HEK293 (cell line): ENCODE results near the gene ETV1.

ENCODE experiments used
- CTCF ChIA-PET: fragments of 350-600 bp; formaldehyde crosslinking; extraction: SDS; loops from one replicate; lab custom pipeline; 2021; ENCODE audit warnings: antibody characterized with exemption; lab: Yijun Ruan, JAX
- POLR2A ChIA-PET: fragments of 300-600 bp; formaldehyde crosslinking; extraction: SDS; loops from one replicate; lab custom pipeline; 2020; ENCODE audit warnings: antibody characterized with exemption, inconsistent platforms; lab: Yijun Ruan, JAX
- H3K27ac ChIP-seq: fragments of 200-500 bp; sonication (Bioruptor generic); 2 replicates; pipeline ENCODE4 v1.5.1; 2014; ENCODE audit warnings: low read depth, low read length, control low read depth, inconsistent platforms; ENCODE audit errors: extremely low read depth
- H3K36me3 ChIP-seq, 2 experiments: fragments of 200-500 bp in 1 of 2; sonication (Bioruptor generic) in 1 of 2; 1 replicate in 1 of 2; 2 replicates in 1 of 2; pipeline ENCODE4 v1.5.1; 2014 to 2017; ENCODE audit warnings: inconsistent platforms in 2 of 2, low read length in 2 of 2; ENCODE audit not compliant: control insufficient read depth in 2 of 2, insufficient read depth in 1 of 2
- H3K4me1 ChIP-seq: fragments of 200-500 bp; sonication (Bioruptor generic); 2 replicates; pipeline ENCODE4 v1.5.1; 2014; ENCODE audit warnings: mild to moderate bottlenecking, low read length, inconsistent platforms; ENCODE audit not compliant: control insufficient read depth, insufficient read depth
- H3K4me3 ChIP-seq: 2 replicates; pipeline ENCODE4 v1.5.1; 2011; ENCODE audit warnings: low read depth, mild to moderate bottlenecking, control low read depth, low read length, moderate library complexity
- H3K9me3 ChIP-seq: fragments of 200-500 bp; sonication (Bioruptor generic); 2 replicates; pipeline ENCODE4 v1.5.1; 2014; ENCODE audit warnings: low read depth, low read length, inconsistent platforms; ENCODE audit not compliant: control insufficient read depth, insufficient read depth
- GLIS1 ChIP-seq: fragments of 450-650 bp; formaldehyde crosslinking; IDR thresholded peaks from 2 replicates; pipeline ENCODE4 v1.5.1; 2016; ENCODE audit warnings: missing biosample characterization, missing genetic modification characterization
- GLIS2 ChIP-seq: fragments of 450-650 bp; formaldehyde crosslinking; IDR thresholded peaks from 2 replicates; pipeline ENCODE4 v1.5.1; 2016; ENCODE audit warnings: missing biosample characterization, missing genetic modification characterization
- KLF1 ChIP-seq: fragments of 450-650 bp; formaldehyde crosslinking; IDR thresholded peaks from 2 replicates; pipeline ENCODE4 v1.5.1; 2016; ENCODE audit warnings: missing biosample characterization, missing genetic modification characterization
- KLF10 ChIP-seq: fragments of 450-650 bp; IDR thresholded peaks from 2 replicates; pipeline ENCODE4 v1.5.1; 2018; ENCODE audit warnings: missing biosample characterization, mild to moderate bottlenecking, missing genetic modification characterization
- ZFP69B ChIP-seq: fragments of 450-650 bp; formaldehyde crosslinking; IDR thresholded peaks from 2 replicates; pipeline ENCODE4 v1.5.1; 2016; ENCODE audit warnings: missing biosample characterization, missing genetic modification characterization
- ZNF2 ChIP-seq: fragments of 450-650 bp; formaldehyde crosslinking; IDR thresholded peaks from 2 replicates; pipeline ENCODE4 v1.5.1; 2016; ENCODE audit warnings: missing biosample characterization, missing genetic modification characterization
- ZNF274 ChIP-seq, 2 experiments: fragments of 200-500 bp in 1 of 2; fragments of 450-650 bp in 1 of 2; sonication (Bioruptor generic) in 1 of 2; formaldehyde crosslinking in 1 of 2; IDR thresholded peaks; 2 replicates each; pipeline versions ENCODE4 v1.5.1 to v1.6.1; 2014 to 2016; ENCODE audit warnings: borderline replicate concordance in 1 of 2, inconsistent platforms in 1 of 2, low read length in 1 of 2, missing biosample characterization in 1 of 2, missing genetic modification characterization in 1 of 2
- ZNF366 ChIP-seq: fragments of 450-650 bp; formaldehyde crosslinking; conservative IDR thresholded peaks from 2 replicates; pipeline ENCODE4 v1.5.1; 2016; ENCODE audit warnings: missing biosample characterization, missing genetic modification characterization
- ZNF514 ChIP-seq: fragments of 450-650 bp; formaldehyde crosslinking; IDR thresholded peaks from 2 replicates; pipeline ENCODE4 v1.5.1; 2016; ENCODE audit warnings: missing biosample characterization, missing genetic modification characterization
- ZNF560 ChIP-seq: fragments of 450-650 bp; formaldehyde crosslinking; IDR thresholded peaks from 2 replicates; pipeline ENCODE4 v1.5.1; 2017; ENCODE audit warnings: missing biosample characterization, missing genetic modification characterization, borderline replicate concordance
- TF ChIP-seq, protein P1 (sequence below): fragments of 450-650 bp; formaldehyde crosslinking; IDR thresholded peaks from 2 replicates; pipeline ENCODE4 v1.5.1; 2016; ENCODE audit warnings: missing biosample characterization, missing genetic modification characterization
- TF ChIP-seq, protein P2 (sequence below): fragments of 450-650 bp; formaldehyde crosslinking; IDR thresholded peaks from 2 replicates; pipeline ENCODE4 v1.5.1; 2017; ENCODE audit warnings: missing biosample characterization, missing genetic modification characterization
- TF ChIP-seq, protein P3 (sequence below): fragments of 450-650 bp; formaldehyde crosslinking; IDR thresholded peaks from 2 replicates; pipeline ENCODE4 v1.5.1; 2016; ENCODE audit warnings: missing biosample characterization, missing genetic modification characterization
- TF ChIP-seq, protein P4 (sequence below): fragments of 450-650 bp; formaldehyde crosslinking; conservative IDR thresholded peaks from 2 replicates; pipeline ENCODE4 v1.5.1; 2016; ENCODE audit warnings: low read depth, missing biosample characterization, missing genetic modification characterization
- TF ChIP-seq, protein P5 (sequence below): fragments of 450-650 bp; formaldehyde crosslinking; IDR thresholded peaks from 2 replicates; pipeline ENCODE4 v1.5.1; 2016; ENCODE audit warnings: missing biosample characterization, missing genetic modification characterization
- TF ChIP-seq, protein P6 (sequence below): fragments of 450-650 bp; formaldehyde crosslinking; IDR thresholded peaks from 2 replicates; pipeline ENCODE4 v1.5.1; 2016; ENCODE audit warnings: missing biosample characterization, missing genetic modification characterization, low read depth

The ETV1 gene

DNA sequence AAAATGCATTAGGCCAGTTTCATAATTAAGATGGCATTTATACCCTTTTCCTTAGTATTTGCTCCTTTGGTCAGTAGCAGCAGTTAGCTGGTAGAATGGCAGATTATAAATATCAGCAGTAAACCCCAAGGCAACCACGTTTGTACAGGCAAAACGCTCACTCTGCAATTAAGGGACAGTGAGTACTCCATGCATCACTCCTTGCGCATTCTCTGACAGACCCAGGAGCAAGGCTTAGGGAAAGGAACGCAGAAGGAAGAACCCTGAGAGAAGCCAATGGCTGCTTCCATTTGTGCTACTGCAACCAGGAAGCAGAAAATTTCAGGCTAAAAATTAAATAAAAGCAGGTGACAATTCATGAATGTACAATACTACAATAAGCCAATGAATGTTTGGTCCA lies 12.9 kb downstream of the ETV1 start:
- ChIA-PET CTCF (interaction anchor here (1.2 kb wide), 1 partner anchor 232 kb away, joined by 3 read pairs; no protein-coding TSS in a partner anchor), POLR2A (no interaction called here)
- H3K4me3 ChIP-seq = no peak overlapping the region
- H3K36me3 ChIP-seq = peaks cover 0 to 2% of the 10 kb centered on the region in 2 experiments; a peak in 1 of 3 replicates
- H3K4me1 ChIP-seq = peaks cover 12% of the 10 kb centered on the region
- no peaks in the 10 kb centered on the region for H3K9me3 ChIP-seq
- no peak for TF ChIP-seq ZNF514
- TF ChIP-seq, protein P1, sequence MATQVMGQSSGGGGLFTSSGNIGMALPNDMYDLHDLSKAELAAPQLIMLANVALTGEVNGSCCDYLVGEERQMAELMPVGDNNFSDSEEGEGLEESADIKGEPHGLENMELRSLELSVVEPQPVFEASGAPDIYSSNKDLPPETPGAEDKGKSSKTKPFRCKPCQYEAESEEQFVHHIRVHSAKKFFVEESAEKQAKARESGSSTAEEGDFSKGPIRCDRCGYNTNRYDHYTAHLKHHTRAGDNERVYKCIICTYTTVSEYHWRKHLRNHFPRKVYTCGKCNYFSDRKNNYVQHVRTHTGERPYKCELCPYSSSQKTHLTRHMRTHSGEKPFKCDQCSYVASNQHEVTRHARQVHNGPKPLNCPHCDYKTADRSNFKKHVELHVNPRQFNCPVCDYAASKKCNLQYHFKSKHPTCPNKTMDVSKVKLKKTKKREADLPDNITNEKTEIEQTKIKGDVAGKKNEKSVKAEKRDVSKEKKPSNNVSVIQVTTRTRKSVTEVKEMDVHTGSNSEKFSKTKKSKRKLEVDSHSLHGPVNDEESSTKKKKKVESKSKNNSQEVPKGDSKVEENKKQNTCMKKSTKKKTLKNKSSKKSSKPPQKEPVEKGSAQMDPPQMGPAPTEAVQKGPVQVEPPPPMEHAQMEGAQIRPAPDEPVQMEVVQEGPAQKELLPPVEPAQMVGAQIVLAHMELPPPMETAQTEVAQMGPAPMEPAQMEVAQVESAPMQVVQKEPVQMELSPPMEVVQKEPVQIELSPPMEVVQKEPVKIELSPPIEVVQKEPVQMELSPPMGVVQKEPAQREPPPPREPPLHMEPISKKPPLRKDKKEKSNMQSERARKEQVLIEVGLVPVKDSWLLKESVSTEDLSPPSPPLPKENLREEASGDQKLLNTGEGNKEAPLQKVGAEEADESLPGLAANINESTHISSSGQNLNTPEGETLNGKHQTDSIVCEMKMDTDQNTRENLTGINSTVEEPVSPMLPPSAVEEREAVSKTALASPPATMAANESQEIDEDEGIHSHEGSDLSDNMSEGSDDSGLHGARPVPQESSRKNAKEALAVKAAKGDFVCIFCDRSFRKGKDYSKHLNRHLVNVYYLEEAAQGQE (tag by site-specific recombination) = no peak
- no peak for TF ChIP-seq GLIS2 (tag by site-specific recombination)
- TF ChIP-seq GLIS1 (tag by site-specific recombination) = no peak
- TF ChIP-seq, protein P2, sequence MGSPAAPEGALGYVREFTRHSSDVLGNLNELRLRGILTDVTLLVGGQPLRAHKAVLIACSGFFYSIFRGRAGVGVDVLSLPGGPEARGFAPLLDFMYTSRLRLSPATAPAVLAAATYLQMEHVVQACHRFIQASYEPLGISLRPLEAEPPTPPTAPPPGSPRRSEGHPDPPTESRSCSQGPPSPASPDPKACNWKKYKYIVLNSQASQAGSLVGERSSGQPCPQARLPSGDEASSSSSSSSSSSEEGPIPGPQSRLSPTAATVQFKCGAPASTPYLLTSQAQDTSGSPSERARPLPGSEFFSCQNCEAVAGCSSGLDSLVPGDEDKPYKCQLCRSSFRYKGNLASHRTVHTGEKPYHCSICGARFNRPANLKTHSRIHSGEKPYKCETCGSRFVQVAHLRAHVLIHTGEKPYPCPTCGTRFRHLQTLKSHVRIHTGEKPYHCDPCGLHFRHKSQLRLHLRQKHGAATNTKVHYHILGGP (tag by site-specific recombination) = no peak
- TF ChIP-seq ZNF560 (tag by site-specific recombination) = no peak
- TF ChIP-seq KLF10 (tag by site-specific recombination) = no peak
- no peak for TF ChIP-seq ZFP69B (tag by site-specific recombination)
- TF ChIP-seq ZNF2 (tag by site-specific recombination) = no peak
- no peak for TF ChIP-seq ZNF366 (tag by site-specific recombination)
- TF ChIP-seq, protein P3, sequence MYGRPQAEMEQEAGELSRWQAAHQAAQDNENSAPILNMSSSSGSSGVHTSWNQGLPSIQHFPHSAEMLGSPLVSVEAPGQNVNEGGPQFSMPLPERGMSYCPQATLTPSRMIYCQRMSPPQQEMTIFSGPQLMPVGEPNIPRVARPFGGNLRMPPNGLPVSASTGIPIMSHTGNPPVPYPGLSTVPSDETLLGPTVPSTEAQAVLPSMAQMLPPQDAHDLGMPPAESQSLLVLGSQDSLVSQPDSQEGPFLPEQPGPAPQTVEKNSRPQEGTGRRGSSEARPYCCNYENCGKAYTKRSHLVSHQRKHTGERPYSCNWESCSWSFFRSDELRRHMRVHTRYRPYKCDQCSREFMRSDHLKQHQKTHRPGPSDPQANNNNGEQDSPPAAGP (tag by site-specific recombination) = no peak
- TF ChIP-seq, protein P4, sequence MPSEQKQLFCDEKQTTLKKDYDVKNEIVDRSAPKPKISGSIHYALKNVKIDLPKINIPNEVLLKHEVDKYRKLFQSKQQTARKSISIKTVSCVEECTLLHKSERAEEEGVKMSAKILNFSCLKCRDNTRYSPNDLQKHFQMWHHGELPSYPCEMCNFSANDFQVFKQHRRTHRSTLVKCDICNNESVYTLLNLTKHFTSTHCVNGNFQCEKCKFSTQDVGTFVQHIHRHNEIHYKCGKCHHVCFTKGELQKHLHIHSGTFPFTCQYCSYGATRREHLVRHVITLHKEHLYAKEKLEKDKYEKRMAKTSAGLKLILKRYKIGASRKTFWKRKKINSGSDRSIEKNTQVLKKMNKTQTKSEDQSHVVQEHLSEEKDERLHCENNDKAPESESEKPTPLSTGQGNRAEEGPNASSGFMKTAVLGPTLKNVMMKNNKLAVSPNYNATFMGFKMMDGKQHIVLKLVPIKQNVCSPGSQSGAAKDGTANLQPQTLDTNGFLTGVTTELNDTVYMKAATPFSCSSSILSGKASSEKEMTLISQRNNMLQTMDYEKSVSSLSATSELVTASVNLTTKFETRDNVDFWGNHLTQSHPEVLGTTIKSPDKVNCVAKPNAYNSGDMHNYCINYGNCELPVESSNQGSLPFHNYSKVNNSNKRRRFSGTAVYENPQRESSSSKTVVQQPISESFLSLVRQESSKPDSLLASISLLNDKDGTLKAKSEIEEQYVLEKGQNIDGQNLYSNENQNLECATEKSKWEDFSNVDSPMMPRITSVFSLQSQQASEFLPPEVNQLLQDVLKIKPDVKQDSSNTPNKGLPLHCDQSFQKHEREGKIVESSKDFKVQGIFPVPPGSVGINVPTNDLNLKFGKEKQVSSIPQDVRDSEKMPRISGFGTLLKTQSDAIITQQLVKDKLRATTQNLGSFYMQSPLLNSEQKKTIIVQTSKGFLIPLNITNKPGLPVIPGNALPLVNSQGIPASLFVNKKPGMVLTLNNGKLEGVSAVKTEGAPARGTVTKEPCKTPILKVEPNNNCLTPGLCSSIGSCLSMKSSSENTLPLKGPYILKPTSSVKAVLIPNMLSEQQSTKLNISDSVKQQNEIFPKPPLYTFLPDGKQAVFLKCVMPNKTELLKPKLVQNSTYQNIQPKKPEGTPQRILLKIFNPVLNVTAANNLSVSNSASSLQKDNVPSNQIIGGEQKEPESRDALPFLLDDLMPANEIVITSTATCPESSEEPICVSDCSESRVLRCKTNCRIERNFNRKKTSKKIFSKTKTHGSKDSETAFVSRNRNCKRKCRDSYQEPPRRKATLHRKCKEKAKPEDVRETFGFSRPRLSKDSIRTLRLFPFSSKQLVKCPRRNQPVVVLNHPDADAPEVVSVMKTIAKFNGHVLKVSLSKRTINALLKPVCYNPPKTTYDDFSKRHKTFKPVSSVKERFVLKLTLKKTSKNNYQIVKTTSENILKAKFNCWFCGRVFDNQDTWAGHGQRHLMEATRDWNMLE = no peak
- TF ChIP-seq, protein P5, sequence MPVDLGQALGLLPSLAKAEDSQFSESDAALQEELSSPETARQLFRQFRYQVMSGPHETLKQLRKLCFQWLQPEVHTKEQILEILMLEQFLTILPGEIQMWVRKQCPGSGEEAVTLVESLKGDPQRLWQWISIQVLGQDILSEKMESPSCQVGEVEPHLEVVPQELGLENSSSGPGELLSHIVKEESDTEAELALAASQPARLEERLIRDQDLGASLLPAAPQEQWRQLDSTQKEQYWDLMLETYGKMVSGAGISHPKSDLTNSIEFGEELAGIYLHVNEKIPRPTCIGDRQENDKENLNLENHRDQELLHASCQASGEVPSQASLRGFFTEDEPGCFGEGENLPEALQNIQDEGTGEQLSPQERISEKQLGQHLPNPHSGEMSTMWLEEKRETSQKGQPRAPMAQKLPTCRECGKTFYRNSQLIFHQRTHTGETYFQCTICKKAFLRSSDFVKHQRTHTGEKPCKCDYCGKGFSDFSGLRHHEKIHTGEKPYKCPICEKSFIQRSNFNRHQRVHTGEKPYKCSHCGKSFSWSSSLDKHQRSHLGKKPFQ (tag by site-specific recombination) = no peak
- TF ChIP-seq, protein P6, sequence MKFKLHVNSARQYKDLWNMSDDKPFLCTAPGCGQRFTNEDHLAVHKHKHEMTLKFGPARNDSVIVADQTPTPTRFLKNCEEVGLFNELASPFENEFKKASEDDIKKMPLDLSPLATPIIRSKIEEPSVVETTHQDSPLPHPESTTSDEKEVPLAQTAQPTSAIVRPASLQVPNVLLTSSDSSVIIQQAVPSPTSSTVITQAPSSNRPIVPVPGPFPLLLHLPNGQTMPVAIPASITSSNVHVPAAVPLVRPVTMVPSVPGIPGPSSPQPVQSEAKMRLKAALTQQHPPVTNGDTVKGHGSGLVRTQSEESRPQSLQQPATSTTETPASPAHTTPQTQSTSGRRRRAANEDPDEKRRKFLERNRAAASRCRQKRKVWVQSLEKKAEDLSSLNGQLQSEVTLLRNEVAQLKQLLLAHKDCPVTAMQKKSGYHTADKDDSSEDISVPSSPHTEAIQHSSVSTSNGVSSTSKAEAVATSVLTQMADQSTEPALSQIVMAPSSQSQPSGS (tag by site-specific recombination) = no peak
- no peak for TF ChIP-seq KLF1
- no peak for TF ChIP-seq ZNF274 (IDR thresholded peaks at IDR 0.05; ENCODE audit: low read length)
- no peak for TF ChIP-seq ZNF274 (tag by site-specific recombination; IDR thresholded peaks at IDR 0.05; ENCODE audit: borderline replicate concordance)
- no peak overlapping the region for H3K27ac ChIP-seq
